Stromal cell of bone marrow (primary cell): ENCODE measurements around the gene GSTK1.
"Not testable (repeated sequence)": the region's sequence is repeated elsewhere in the genome, so short reads cannot be mapped to it uniquely, and the experiment has no call there.

Source experiments
- DNase-seq: peaks from one replicate; pipeline ENCODE4 v3.0.0-alpha.2; 2012; ENCODE audit warnings: low read depth

The GSTK1 gene

DNA sequence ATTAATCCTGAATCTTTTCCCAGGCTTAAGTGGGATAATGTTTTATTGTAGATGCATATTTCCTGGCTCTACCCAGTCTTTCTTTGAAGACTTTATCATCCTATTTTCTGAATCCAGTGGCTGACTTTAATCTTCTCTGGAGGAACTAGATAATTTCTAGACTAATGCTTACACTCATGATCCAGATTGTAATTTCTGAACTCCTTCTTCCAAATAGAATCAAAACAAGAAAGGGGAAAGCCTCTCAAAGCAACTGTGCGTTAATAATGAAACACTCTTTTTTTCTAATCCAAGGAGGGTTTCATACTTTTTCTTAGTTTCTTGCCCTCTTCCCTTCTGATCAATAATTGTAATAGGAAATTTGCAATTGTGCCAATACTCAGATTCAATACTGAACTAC lies 8.0 kb downstream of the GSTK1 start:
- DNase-seq: no peak

DNA sequence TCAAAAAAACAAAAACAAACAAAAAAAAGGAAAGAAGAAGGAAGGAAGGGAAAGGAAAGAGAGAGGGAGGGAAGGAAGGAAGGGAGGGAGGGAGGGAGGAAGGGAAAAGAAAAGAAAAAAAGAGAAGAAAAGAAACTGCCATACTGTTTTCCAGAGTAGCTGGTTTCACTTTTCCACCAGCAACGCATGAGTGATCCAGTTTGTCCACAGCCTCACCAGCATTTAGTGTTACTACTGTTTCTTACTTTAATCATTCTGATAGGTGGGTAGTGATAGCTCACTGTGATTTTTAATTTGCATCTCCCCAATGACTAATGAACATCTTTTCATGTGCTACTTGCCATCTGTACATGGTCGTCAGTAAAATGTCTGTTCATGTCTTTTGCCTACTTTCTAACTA lies 9.6 kb downstream of the GSTK1 start:
- no peak for DNase-seq

DNA sequence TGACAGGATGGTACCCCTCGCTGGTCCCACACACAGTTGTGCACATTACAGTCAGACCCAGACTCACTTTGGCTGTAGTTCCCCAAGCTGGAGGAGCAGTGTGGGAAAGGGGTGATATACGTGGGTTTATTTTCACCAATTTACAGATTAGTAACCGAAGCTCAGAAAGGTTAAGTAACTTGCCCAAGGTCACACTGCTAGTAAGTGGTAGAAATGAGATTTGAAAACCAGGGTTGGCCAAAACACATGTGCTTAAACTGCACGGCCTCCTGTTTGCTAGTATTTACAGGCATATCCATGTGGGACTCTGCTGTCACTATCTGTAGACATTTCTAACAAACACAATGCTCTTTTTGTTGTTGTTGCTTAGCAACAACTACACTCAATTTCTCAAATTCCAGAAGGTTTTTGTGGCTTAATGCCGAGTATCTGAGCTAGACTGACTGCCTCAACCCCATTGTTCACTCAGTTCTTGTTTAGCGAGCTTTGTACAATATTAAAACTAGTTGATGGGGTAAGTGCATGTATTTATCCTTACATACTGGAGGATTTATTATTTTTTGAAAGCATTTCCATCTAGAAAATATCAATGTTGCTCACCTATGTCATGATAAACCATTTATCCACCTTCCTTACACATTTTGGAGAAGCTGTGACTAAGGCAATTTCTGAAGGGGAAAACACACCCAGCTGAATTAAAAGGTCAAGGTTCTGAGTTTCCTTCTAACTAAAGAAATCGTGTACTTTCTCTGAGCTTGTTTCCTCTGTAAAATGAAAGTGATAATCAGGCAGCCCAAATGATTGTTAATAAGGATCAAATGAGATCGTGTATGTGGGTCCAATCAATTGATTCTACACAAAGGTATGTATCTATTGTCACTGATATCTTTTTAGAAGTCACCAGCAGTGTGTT lies 16.2 kb downstream of the GSTK1 start:
- peak; percentile 66 for DNase-seq

- DNase-seq: no peak
These were observed 16.9 kb downstream of the GSTK1 start for GRCh38 chr7:143280160-143280559.

DNA sequence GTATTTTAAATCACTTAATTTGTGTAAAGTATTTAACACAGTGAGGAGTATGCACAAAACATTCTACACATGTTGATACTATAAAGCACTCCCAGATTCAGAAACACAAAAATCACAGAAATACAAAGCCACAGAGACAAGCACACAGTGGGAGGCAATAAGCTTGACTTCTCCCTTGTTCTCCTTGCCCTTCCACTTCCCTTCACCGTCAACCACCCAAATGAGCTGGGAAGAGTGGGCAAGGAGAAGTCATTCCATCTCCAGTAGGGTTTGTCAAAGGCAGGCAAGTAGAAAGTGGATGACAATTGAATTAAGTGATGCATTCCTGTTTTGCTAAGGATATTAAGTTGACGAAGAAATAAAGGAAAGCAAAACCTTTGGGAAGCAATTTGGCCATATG lies 17.3 kb downstream of the GSTK1 start:
- DNase-seq: no peak

DNA sequence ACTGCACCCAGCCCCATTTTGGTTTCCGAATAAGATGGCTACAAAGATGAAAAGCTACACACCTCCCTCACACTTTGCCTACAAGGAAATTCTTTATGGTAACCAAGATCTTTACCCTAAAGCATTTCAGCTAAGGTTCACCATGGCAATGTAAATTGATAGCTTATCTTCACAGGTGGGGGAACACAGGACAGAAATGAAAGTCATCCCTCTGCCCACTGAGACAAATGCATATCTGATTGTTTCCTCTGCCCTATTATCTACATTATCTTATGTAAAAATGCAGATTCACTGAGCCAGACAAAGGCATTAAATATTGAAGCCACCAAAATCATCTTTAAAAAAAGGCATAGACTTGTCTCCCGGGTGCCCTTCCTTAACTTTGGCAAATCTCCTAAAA lies 18.3 kb downstream of the GSTK1 start:
- DNase-seq: no peak

DNA sequence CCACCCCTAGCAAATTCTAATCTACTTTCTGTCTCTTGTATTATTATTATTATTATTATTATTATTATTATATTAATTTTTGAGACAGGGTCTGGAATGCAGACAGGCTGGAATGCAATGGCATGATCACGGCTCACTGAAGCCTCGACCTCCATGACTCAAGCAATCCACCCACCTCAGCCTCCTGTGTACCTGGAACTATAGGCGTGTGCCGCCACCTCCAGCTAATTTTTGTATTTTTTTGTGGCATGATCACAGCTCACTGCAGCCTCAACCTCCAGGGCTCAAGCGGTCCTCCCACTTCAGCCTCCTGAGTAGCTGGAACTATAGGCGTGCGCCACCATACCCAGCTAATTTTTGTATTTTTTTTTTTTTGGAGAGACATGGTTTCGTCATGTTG lies 18.9 kb downstream of the GSTK1 start:
- DNase-seq: no peak

DNA sequence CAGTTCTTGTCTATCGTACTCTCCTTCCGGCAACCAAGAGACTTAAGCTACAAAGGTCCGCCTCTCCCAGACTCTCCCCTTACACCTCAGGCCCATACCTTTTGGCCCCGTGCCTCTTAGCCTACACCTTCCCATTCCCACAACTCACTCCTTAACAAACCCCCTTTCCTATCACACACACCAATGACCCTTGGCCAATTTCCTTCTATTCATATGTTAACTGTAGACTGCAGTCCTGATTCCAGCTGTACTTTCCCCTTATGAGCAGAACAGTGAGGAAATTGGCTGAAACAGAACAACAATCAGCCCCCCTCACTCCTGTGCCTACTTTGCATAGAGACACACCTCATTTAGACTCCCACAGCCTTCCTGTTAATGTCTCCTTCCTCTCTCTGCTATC lies 20.1 kb downstream of the GSTK1 start:
- DNase-seq: no peak

- DNase-seq: no peak
These were observed 21.6 kb downstream of the GSTK1 start, which contains the start of gene TMEM139 for GRCh38 chr7:143284591-143285469. TMEM139 (plus strand) TSS chr7:143284958; CDS start chr7:143285958, 1,000 bp downstream.

GRCh38 chr7:143285470-143285778 lies 22.2 kb downstream of the GSTK1 start:
- DNase-seq: no peak

DNA sequence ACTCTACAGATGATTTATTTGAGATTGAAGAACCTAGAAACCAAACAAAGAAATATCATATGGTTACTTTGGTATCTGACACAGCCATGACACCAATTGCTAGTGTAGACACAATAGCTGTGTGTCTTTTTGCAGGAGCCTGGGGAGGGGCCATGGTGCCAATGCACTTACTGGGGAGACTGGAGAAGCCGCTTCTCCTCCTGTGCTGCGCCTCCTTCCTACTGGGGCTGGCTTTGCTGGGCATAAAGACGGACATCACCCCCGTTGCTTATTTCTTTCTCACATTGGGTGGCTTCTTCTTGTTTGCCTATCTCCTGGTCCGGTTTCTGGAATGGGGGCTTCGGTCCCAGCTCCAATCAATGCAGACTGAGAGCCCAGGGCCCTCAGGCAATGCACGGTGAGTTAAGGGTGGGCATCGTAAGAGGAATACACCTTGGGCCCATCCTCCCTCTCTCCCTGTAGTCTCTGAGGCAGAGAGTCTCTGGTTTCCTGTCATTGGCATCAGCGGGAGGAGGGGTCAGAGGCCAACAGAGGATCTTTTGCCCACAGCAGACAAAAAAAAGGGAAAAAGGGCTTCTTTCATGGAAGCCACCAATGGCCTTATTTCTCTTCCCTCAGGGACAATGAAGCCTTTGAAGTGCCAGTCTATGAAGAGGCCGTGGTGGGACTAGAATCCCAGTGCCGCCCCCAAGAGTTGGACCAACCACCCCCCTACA lies 22.7 kb downstream of the GSTK1 start:
- DNase-seq: no peak

DNA sequence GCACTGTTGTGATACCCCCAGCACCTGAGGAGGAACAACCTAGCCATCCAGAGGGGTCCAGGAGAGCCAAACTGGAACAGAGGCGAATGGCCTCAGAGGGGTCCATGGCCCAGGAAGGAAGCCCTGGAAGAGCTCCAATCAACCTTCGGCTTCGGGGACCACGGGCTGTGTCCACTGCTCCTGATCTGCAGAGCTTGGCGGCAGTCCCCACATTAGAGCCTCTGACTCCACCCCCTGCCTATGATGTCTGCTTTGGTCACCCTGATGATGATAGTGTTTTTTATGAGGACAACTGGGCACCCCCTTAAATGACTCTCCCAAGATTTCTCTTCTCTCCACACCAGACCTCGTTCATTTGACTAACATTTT lies 23.3 kb downstream of the GSTK1 start:
- no peak for DNase-seq

GRCh38 chr7:143287339-143287934 lies 24.2 kb downstream of the GSTK1 start:
- DNase-seq: no peak

GRCh38 chr7:143287935-143288826 lies 24.9 kb downstream of the GSTK1 start, which contains the start of gene CASP2:
CASP2 (plus strand) TSS chr7:143288351; CDS start chr7:143288456, 105 bp downstream.
- DNase-seq: peak; percentile 94

DNA sequence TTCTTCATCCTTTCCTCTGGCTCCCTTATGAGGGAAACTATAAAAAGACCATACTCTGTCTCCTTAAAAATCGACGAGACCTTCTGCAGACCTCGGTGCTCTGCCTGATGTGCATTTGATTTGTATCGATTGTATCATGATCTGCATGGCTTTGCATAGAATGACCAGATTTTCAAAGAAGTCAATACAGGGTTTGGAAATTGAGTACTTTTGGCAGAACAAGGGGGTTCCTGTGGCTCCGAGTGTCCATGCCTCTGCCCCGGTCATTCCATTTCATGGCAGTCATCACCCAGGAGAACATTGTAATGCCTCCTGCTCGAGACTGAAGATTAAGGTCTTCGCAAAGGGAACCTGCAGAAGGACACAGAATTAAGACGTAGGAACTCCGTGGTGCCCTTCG lies 25.6 kb downstream of the GSTK1 start:
- DNase-seq: no peak

- no peak for DNase-seq
These were observed 26.2 kb downstream of the GSTK1 start for GRCh38 chr7:143289421-143289820.

GRCh38 chr7:143289888-143290287 lies 26.6 kb downstream of the GSTK1 start:
- not testable (repeated sequence) for DNase-seq

GRCh38 chr7:143290293-143290692 lies 27.1 kb downstream of the GSTK1 start:
- no peak for DNase-seq

- DNase-seq: no peak
These were observed 29.6 kb downstream of the GSTK1 start for GRCh38 chr7:143292876-143293275.

GRCh38 chr7:143295870-143296269 lies 32.6 kb downstream of the GSTK1 start:
- no peak for DNase-seq

GRCh38 chr7:143296686-143297085 lies 33.4 kb downstream of the GSTK1 start:
- DNase-seq: no peak
